ENCODE results near the gene TRIM62.

The TRIM62 gene

GRCh38 chr1:33097137-33097611 lies 84.7 kb downstream of the TRIM62 start:
- DNase-seq: no peak

- DNase-seq: peak in 1 of 2 experiments; percentile 83
Measured at GRCh38 chr1:33096363-33097005, 85.4 kb downstream of the TRIM62 start.
